SU-DHL-6 (cell line): ENCODE measurements around the gene HECW1.

Source experiments
- CTCF ChIP-seq: fragments of 200-600 bp; sonication (generic); IDR thresholded peaks from one replicate; pipeline ENCODE4 v1.5.1; 2017; ENCODE audit warnings: antibody characterized with exemption, mild to moderate bottlenecking, low read length, moderate library complexity; ENCODE audit not compliant: insufficient read depth, poor library complexity, severe bottlenecking
- EZH2phosphoT487 ChIP-seq: fragments of 200-600 bp; sonication (generic), shearing (Covaris generic); conservative IDR thresholded peaks from 2 replicates; pipeline ENCODE4 v1.6.1; 2018; ENCODE audit warnings: mild to moderate bottlenecking, antibody characterized with exemption, low read length, moderate library complexity, mixed read lengths

GRCh38 chr7:43408981-43409380 is 296.5 kb downstream of the HECW1 start:
- TF ChIP-seq CTCF (no peak), EZH2phosphoT487 (no peak)
